ENCODE results near the gene TTC19.

Gene TTC19

GRCh38 chr17:15999141-15999973, at the start of gene TTC19, which contains the start of gene ZSWIM7:
TTC19 (plus strand) TSS chr17:15999824; CDS start chr17:15999849, 25 bp downstream.
ZSWIM7 (minus strand) TSS chr17:15999704; CDS start chr17:15999594, 110 bp downstream.
- peak; percentile 65 to 82 (median 78) for DNase-seq

- no peak for DNase-seq
Measured at GRCh38 chr17:15951368-15952047, 48.1 kb upstream of the TTC19 start.

GRCh38 chr17:15952048-15952532, 47.5 kb upstream of the TTC19 start:
- DNase-seq, result no peak

- no peak for DNase-seq
Measured at GRCh38 chr17:15952916-15953790, 46.5 kb upstream of the TTC19 start.

- no peak for DNase-seq
Measured at GRCh38 chr17:15954222-15954621, 45.4 kb upstream of the TTC19 start.

GRCh38 chr17:15955793-15956541, 43.7 kb upstream of the TTC19 start:
- no peak for DNase-seq

- DNase-seq, result no peak
Measured at GRCh38 chr17:15957206-15957605, 42.4 kb upstream of the TTC19 start.

GRCh38 chr17:15957608-15958307, 41.9 kb upstream of the TTC19 start:
- DNase-seq, result no peak

- no peak for DNase-seq
Measured at GRCh38 chr17:15958484-15958854, 41.2 kb upstream of the TTC19 start.

- DNase-seq, result no peak
Measured at GRCh38 chr17:15963670-15964110, 35.9 kb upstream of the TTC19 start.

GRCh38 chr17:15965528-15965927, 34.1 kb upstream of the TTC19 start:
- DNase-seq, result no peak

- DNase-seq, result no peak
Measured at GRCh38 chr17:15966183-15966878, 33.3 kb upstream of the TTC19 start.

- no peak for DNase-seq
Measured at GRCh38 chr17:15966879-15967248, 32.8 kb upstream of the TTC19 start.

GRCh38 chr17:15967706-15968399, 31.8 kb upstream of the TTC19 start:
- DNase-seq, result no peak

GRCh38 chr17:15969463-15969862, 30.2 kb upstream of the TTC19 start:
- DNase-seq, result no peak

- no peak for DNase-seq
Measured at GRCh38 chr17:15970500-15970899, 29.1 kb upstream of the TTC19 start.

GRCh38 chr17:15971098-15971678, 28.4 kb upstream of the TTC19 start:
- DNase-seq, result no peak

- DNase-seq, result no peak
Measured at GRCh38 chr17:15971882-15972281, 27.7 kb upstream of the TTC19 start.

GRCh38 chr17:15972497-15972951, 27.1 kb upstream of the TTC19 start:
- DNase-seq, result no peak

GRCh38 chr17:15973016-15973415, 26.6 kb upstream of the TTC19 start:
- no peak for DNase-seq
